GM18526 (cell line): Measurements from ENCODE around the gene INPP5F.

Experiments used
- POLR2A ChIP-seq: IDR thresholded peaks from 3 replicates; pipeline ENCODE4 v1.6.1; 2011; ENCODE audit not compliant: insufficient read length; ENCODE audit errors: extremely low read depth

INPP5F gene

DNA sequence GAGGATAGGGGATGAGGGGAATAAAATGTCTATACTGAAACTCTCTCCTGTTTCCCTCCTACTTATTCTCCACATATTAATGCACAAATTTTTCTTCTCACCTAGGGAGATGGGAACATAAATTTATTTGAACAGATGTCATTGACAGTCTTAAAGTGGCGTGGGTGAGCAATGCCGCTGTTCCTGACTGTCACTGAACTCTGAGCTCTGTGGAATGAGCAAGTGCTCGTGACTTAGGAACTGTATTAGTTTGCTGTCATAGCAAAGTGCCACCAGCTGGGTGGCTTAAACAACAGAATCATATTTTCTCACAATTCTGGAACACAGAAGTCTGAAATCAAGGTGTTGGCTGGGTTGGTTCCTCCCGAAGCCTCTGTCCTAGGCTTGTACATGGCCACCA lies 29.1 kb downstream of the INPP5F start:
- no peak for TF ChIP-seq POLR2A

DNA sequence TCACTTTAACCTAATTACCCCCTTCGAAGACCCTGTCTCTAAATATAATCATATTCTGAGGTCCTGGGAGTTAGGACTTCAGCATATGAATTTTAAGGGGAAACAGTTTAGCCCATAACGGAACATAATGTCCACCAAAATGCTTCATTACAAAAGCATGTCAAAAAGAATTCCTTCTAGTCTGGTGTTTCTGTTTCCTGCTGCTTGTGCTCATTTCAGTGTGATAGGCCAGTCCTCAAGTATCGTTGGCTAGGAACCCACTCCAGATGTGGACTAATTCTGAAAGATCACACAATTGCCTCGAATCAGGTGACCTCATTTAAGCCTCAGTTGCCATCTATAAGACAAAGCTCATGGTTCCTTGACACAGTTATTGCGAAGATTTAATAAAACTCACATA lies 29.6 kb downstream of the INPP5F start:
- TF ChIP-seq POLR2A = no peak

DNA sequence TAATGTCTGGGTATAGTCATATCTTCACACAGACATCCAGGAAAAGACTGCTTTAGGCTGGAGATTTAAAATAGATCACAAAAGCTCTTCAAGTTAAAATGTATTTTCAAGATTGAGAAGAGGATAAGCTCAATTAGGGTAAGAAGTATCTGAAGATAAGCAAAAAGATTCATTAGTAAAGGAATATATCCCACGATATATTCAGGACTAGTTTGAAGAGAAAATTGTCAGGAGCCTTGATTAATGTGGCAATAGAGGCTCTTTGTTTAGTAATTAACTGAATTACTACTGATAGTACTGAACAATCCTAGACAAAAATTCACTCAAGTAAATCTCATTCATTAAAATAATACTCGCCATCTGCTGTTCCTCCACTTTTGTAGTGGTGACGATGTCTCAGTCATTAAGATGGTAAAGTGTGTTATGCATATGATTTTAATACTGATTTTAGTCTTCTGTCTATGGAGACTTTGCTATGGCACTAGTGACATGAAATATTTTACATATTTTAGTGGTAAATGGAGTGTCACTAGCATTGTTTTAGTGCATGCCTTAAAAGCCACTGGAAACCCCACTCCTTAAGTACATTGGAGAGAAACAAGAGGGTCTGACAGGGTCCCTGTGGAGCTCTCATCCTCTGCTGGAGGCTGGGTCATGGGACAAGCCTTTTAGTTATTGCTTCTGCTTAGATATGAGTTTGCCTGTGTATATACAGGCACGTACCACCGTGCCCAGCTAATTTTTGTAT lies 32.8 kb downstream of the INPP5F start:
- no peak for TF ChIP-seq POLR2A

DNA sequence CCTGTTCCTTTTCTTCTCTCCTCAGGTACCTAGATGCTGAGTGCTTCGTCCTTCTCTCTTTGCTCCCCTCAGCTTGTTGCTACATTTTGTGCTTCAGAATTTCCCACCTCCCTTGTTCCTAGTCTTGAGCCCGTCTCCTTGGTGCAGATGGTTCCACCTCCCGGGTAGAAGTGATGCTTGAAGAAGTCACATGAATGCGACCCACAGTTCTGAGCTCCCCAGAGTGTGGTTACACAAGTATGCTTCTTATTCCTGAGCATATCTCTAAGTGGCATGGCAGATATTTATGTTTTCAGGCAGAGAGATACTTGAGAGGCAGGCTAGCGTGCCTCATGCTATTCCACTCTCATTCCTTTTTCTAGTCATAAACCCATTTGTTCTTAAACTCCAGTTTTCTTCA lies 34.0 kb downstream of the INPP5F start:
- TF ChIP-seq POLR2A = no peak

DNA sequence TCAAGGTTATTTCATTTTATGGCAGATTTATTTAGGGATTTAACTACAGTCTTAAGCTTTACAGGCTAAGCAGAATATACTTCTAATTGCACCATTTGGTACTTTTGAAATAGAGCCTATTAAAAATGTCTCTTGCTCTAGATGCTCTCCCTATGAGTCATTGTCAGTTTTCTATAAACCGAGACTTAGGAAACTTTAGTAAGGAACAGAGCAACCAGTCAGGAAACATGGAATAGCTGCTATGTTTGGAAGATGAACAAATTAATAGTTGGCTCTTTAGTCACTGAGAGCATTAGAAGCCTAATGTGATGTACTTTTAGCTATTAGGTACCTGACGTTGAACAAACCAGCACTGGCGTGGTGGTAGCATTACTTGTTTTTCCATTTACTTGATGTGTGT lies 35.3 kb downstream of the INPP5F start:
- TF ChIP-seq POLR2A = no peak

DNA sequence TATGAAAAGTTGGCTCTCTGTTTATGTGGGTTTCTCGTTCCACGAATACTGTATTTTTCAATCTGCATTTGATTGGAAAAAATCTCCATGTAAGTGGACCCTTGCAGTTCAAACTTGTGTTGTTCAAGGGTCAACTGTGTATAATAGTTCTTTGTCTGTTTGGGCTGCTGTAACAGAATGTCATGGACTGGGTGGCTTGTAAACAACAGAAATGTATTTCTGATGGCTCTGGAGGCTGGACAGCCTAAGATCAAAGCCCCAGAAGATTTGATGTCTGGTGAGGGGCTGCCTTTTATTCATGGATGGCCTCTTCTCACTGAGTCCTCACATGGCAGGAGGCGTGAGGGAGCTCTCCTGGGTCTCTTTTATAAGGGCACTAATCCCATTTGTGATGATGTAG lies 36.2 kb downstream of the INPP5F start:
- TF ChIP-seq POLR2A = no peak

DNA sequence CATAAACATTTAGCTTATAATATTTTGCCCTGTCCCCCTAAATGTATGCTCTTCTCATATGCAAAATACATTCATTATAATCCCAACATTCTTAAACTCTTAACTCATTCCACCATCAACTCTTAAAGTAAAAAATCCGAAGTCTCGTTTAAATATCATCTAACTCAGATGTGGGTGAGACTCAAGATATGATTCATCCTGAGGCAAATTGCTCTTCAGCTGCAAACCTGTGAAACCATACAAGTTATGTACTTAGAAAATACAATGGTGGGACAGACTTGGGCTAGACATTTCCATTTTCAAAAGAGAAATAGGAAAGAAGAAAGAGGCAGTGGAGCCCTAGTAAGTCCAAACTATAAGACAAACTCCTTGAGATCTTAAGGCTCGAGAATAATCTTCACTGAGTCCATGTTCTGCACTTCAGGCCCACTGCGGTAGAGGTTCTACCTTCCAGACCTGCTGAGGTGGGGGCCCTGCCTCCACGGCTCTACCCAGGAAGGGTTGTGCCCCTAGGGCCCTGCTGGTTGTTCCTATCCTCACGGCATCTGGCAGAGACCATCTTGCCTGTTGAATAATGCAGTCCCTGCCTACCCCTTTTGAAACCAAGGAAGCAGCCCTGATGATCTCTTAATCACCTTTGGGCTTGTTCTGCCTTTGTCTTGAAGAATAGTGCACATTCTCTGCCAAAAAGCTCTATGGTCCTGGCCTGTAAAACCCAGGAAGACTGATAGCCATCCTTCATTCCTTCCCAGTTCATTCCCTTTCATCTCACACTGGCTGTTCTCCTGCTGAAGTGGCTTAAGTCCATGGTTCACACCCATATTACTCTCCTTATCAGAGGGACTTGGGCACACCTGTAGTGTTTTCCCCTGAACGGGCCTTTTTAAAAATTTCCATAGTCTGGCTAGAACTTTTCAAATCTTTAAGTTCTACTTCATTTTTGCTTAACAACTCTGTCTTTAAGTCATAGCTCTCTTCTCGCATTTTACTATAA lies 37.3 kb downstream of the INPP5F start:
- TF ChIP-seq POLR2A = no peak

DNA sequence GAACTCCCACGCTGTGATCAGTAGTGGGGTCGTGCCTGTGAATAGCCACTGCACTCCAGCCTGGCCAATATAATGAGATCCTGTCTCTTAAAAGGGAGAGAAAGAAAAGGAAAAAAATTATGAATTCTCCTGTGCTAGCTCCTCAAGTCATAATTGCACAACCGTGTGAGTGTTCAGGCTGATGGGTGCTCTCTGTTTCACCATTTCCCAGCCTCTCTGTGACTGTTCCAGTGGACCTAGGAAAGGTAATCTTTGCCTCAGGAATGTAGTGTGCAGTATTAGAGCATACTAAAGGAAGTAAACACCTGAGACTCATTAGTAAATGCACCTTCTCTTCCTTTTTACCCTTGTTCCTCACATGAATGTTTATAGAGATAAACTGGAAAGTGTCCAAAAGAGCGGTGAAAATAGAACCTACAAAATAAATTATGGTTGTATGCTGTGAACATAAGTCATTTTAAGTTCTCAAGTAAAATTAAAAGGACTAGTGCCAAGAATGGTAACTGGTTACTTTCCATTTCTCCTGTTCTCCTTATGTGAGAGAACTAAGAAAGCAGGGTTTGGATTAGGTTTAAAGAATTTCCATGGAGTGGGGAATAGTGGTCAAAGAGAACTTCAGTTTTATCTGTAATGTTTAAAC lies 42.7 kb downstream of the INPP5F start:
- no peak for TF ChIP-seq POLR2A

DNA sequence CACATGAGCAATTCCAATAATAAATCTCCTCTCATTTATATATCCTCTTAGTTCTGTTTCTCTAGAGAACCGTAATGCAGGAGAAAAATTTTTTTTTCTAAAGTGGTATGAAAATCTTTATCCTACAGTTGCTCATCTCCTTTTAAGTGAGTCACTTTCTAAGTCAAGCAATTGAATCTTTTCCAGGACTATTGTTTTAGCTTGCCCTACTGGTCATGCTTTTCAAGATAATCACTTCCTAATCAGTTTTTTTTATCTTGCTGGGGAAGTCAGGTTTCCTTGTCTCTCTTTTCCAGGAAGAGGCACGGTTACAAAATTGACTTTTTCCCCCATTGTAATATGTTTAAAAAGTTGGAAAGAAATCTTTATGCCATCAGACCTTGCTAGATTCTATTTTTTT lies 44.0 kb downstream of the INPP5F start:
- no peak for TF ChIP-seq POLR2A

DNA sequence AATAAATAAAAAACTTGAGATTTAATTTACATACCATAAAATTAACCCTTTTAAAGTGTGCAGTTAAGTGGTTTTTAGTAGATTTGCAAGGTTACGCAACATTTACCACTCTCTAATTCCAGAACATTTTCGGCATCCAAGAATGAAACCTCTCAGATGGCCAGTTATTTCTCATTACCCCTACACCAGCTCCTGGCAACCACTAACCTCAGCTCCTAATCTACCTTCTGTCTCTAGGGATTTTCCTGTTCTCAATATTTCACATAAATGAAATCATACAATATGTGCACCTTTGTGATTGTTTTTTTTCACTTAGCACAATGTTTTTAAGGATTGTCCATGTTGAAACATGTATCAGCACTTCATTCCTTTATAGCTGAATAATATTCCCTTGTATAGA lies 45.1 kb downstream of the INPP5F start:
- no peak for TF ChIP-seq POLR2A

DNA sequence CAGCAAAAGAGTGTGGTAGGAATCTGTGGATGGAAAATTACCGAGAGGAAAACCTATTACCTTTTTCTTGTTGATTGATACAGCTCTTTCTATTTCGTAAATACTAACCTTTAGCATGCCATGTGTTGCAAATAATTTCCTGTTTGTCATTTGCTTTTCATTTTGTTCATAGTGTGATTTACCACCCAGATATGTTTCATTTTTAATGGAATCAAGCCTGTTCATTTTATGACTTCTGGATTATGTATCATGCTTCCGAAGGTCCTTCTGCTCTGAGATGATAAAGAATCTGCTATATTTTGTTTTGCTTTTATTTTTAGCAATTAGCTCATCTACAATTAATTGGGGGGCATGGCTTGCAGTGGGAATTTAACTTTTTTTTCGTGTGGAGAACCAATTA lies 46.5 kb downstream of the INPP5F start:
- TF ChIP-seq POLR2A = no peak

DNA sequence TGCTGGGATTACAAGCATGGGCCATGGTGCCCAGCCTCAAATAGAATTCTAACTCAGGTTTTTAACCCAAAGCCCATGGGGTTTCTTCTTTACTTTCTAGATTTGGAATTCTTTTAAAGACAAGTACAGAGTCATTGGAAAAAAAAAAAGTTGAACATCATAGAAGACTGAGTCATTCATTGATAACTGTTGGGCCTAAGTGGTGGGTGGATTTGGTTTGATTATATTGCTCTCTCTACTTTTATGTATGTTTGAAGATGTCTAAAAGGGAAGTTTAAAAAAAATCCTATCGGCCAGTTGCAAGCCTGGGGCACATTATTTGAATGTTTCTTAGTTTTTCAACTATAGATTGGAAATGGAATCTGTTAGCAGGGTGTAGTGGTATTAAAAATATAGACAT lies 49.7 kb downstream of the INPP5F start:
- TF ChIP-seq POLR2A = no peak

DNA sequence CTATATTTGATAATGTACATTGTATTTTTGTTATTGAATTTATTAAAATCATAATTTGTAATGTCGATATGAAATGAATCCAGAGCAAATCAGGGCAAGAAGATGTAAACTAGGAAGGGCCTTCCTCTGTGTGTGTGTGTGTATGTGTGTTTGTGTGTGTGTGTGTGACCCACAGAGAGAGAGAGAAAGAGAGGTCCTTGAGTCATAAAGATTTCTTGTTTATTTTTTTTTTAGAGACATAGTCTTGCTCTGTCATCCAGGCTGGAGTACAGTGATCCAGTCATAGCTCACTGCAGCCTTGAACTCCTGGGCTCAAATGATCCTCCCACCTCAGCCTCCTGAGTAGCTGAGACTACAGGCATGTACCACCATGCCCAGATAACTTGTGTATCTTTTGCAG lies 50.7 kb downstream of the INPP5F start:
- no peak for TF ChIP-seq POLR2A

DNA sequence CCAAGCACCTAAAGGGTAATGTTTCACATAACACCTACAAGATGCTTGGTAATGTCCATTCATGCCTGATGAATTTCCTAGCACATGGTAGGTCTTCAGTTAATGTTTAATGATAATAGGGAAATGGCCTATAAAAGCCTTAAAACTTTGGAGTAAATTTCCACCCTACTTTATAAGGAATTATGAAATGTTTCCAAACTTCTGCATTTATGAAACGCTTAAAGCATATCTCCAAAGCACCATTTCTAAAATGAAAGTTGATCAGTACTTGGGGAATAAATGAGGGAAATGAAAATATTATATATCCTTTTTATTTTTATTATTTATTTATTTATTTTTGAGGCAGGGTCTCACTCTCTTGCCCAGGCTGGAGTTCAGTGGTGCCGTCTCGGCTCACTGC lies 51.8 kb downstream of the INPP5F start:
- no peak for TF ChIP-seq POLR2A

DNA sequence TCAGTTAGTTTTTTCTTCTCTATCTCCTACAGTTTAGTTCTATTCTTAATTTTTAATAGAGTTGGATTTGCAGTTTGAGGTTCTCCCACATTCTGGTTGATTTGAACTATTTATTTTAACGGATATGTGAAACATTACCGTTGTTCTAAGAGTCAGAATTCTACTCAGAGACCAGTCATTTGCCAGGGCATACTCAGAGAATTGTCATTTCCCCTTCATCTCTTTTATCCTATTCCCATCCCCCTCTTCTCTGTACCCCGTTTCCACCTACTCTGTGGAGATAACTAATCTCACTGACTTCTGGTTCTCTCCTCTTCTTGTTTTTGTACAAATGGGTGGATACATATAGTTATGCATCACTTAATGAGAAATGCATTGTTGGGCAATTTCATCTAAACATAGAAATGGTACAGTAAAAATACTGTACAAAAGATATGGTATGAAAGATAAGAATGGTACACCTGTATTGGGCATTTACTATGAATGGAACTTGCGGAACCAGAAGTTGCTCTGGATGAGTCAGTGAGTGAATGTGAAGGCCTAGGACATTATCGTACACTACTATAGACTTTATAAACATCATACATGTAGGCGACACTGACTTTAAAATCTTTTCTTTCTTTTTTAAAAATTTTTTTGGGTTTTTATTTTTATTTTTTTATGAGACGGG lies 53.1 kb downstream of the INPP5F start:
- no peak for TF ChIP-seq POLR2A
